NCI-H2029 treated with DMSO at 0.1 percent for 48 hours (cell line): ENCODE results near the gene TTC34.

ENCODE experiments used
- DNase-seq: peaks from one replicate; lab custom pipeline; 2025; lab: John Stamatoyannopoulos, UW

The TTC34 gene

DNA sequence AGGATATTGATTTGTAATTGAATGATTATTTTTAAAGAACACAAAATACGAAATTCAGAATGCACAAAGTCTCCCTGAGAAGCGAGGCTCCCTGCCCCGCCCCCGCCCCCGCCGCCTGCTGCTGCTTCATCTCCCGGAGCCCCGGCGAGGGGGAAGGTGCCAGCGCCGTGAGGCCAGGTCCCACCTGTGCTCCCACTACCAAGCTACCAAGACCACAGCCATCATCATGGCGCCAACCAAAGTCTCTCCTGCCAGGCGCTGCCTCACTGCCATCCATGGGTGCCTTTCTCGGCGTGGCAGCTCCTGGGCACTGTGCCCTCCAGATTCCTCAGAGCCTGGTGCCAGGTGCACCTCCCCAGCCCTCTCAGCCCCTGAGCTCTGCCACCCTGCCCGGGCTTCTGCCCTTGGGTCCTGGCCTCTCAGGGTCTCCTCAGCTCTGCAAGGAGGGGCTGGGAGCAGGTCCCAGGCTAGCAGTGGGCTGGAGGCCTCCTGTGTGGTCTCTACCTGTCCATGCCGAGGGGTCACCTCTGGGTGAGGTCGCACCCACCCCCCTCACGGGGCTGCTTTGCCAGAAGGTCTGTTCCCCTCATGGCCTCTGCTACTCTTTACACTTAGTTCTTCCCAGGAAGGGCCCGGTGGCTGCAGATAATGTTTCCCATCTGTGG is 29.4 kb upstream of the TTC34 start:
- DNase-seq = no peak

GRCh38 chr1:2829846-2830615 is 28.5 kb upstream of the TTC34 start:
- no peak for DNase-seq

GRCh38 chr1:2828586-2829250 is 27.2 kb upstream of the TTC34 start:
- DNase-seq = no peak

- no peak for DNase-seq
These were observed 25.3 kb upstream of the TTC34 start for GRCh38 chr1:2826736-2827292.

DNA sequence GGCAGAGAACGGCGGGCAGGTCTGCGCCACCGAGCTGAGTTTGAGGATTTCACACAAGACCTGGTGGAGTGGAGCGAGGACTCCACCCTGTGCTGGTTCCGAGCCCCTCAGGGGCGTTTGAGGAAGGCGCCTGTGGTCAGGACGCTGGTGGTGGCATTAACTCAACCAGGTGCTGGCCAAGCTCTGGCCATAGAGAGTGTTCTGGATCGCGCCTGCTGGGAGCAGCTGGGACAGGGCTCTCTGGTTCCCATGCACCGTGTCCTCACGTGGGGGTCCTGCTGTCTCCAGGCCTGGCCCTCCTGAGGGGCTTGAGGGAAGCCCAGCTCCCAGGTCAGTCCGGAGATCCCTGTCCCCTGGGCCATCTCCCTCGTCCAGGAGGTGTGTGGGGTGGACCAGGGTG is 24.8 kb upstream of the TTC34 start:
- no peak for DNase-seq

DNA sequence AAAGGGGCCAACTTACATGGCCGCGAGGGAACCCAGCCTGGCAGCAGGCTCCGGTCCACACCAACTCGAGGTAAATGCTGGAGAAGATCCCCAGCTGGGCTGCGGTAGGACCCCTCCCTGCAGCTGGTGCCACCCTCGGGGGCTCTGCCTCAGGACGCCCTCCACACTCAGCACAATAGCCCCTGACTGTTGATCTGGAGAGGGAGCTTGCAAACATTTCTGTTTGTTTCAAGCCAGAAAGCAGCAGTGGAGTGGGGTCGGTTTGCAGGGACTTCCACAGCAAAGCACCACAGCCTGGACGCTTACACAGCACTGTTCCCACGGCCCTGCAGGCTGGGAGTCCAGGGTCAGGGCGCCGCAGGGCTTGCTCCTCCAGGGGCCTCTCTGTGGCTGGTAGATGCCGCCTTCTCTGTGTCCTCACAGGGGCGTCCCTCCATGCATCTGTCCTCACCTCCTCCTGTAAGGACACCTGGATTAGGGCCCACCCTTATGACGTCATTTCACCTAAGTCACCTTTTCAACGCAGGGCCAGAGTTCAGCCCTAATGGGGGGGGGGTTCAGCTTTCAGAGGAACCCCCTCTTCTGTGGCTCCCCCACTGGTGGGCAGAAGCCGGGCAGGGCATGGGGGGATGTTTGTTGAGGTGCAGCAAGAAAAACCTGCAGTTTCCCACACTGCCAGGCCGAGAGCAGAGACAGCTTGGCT is 24.1 kb upstream of the TTC34 start:
- no peak for DNase-seq

DNA sequence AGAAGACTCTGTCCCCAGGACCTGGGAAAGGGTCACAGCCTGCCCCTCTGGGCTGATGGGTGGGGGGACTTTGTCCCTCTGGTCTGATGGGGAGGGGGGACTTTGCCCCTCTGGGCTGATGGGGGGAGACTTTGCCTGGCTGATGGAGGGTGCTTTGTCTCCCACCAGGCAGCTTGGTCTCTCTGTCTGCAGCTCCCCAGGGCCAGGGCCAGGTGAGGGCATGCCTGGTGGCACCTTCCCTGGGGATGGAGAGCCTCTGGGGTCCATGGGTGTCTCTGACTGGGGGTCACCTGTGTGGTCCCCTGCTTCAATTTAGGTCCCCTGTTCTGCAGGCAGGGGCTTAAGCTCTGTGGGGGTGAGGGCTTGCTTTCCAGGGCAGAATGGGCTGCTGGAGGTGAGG is 23.5 kb upstream of the TTC34 start:
- DNase-seq = no peak

- no peak for DNase-seq
These were observed 22.6 kb upstream of the TTC34 start for GRCh38 chr1:2823921-2824610.

DNA sequence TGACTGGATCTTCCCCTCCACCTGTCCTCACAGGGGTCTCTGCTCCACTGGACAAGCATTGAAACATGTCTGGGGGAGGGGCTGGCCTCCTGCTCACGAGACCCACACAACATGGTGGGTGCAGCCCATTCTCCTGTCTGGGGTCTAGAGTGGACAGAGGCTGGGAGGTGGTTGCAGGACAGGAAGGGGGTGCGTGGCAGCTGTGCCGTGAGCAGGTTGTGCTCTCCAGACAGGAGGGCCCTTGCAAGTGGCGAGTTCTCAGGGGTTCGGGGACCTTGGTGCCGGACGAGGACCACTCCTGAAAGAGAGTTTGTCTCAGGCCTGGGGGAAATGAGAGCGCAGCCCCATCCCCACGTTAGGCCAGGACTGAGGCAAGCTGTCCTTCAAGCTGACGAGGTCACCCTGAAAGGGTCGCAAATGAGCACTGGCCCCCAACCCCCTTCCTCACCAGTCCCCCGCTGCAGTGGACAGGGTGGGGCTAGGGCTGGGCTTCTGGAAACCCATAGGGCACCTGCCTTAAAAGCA is 21.2 kb upstream of the TTC34 start:
- DNase-seq = no peak

- DNase-seq = no peak
These were observed 20.6 kb upstream of the TTC34 start for GRCh38 chr1:2821966-2822620.

GRCh38 chr1:2821373-2821955 is 20.0 kb upstream of the TTC34 start:
- no peak for DNase-seq

DNA sequence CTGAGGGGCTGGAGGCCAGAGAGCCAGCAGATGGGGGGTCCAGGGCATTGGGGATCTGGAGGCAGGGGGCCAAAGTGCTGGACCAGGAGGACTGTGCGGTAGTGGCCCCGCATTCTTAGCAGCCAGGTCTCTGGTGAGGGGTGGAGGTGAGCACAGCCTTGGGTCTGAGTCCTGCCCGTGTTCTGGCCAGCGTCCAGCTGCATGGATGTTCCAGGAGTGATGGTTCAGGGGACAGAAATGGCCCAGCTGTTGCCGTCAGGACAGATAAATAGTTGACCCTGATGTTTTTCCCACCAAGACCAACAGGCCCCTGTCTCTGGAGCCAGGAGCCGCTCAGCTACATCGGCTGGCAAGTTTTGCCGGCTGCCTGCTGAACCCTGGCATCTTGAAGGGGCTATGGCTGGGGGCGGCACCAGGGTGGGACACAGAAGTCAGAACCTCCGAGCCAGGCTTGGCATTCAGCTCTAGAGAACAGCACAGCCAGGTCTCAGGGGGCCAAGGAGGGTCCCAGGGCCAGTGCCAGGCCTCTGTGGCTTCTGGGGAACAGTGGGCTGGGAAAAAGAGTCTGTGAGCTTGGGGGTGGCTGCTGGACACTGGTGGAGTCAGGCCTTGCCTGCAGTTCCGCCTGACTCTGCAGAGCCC is 19.4 kb upstream of the TTC34 start:
- DNase-seq = no peak

GRCh38 chr1:2819831-2820730 is 18.6 kb upstream of the TTC34 start:
- no peak for DNase-seq

DNA sequence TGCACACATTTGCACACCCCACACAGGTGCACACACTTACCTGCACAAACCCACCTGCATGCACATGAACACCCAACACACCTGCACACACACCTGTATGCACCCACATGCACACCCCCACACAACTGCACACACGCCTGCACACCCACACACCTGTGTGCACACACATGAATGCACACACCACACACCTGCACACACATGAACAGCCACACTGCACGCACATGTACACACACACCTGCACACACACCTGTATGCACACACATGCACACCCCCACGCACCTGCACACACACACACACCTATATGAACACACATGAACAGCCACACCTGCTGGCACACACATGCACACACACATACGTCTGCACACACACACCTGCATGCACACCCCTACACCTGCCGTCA is 17.9 kb upstream of the TTC34 start:
- DNase-seq = no peak

- no peak for DNase-seq
These were observed 16.5 kb upstream of the TTC34 start for GRCh38 chr1:2817784-2818564.

- DNase-seq = no peak
These were observed 15.3 kb upstream of the TTC34 start for GRCh38 chr1:2816786-2817185.

DNA sequence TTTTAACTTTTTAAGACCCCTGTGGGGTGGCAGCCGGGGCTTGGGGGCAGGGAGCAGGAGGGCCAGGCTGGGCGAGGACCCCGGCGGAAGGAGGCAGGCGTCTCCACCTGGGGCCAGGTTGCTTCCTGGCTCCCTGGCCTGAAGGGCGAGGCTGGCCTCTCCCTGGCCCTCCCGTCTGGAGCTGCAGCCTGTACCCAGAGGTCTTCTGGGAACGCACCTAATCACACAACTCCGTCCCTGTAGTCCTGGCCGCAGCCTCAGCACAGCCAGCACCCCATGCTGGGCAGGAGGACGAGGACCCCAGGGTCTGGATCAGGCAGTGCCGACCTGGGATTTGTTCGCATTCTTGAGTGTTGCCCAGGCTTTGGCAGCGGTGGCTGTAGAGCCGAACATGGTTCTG is 14.1 kb upstream of the TTC34 start:
- no peak for DNase-seq

DNA sequence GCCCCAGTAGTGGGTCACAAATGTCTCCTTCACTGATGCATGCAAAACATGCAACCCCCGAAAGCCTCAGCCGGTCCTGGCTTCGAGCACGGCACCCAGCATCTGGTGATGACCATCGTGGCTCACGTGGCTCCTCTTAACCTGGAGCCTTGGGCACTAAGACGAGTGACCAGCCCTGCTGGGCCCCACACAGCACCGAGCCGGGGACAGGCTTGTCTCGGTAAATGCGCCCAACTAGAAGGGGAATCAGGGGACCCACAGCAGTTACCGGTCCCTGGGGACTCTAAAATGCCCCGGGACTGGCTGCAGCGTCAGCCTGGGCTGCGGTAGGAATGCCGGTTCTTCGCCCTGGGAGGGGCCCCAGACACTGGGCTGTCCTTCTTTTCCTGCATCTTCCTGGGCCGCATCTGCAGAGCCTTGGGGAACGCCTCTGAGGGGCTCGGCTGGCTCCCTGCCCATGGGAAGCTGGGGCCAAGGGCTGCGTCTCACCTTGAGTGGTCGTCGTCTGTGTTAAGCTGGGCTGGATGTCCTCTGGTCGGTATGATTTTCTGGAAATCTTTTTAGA is 13.1 kb upstream of the TTC34 start:
- no peak for DNase-seq
